BJ (cell line): ENCODE data around the gene CYP46A1. TPM values are rescaled to one million over a fixed set of nuclear protein-coding genes. Genes with fewer than 3 reads are reported as not detected.

Experiments
- CTCF ChIA-PET: fragments of 350-600 bp; formaldehyde crosslinking; extraction: SDS; loops from one replicate; lab custom pipeline; 2021; ENCODE audit warnings: antibody characterized with exemption, inconsistent platforms; lab: Yijun Ruan, JAX
- POLR2A ChIA-PET: fragments of 300-600 bp; sonication (Branson Sonifier 250); formaldehyde crosslinking; extraction: SDS; loops from one replicate; lab custom pipeline; 2021; ENCODE audit warnings: antibody characterized with exemption; lab: Charles Lee
- DNase-seq: peaks from one replicate; pipeline ENCODE4 v3.0.0-alpha.2; 2011; ENCODE audit warnings: low read depth
- H3K27me3 ChIP-seq: 2 replicates; pipeline ENCODE4 v1.6.0; 2011; ENCODE audit warnings: low read length; ENCODE audit not compliant: control insufficient read depth, insufficient read depth
- H3K36me3 ChIP-seq: 2 replicates; pipeline ENCODE4 v1.5.1; 2011; ENCODE audit warnings: low read length; ENCODE audit not compliant: control insufficient read depth, insufficient read depth
- H3K4me3 ChIP-seq: 2 replicates; pipeline ENCODE4 v1.5.1; 2011; ENCODE audit warnings: low read depth, mild to moderate bottlenecking, control low read depth, low read length
- polyA plus RNA-seq: library from polyadenylated mRNA; depleted of rRNA; stranded (reverse); fragments of >200 nt; gene quantifications from 2 replicates; pipeline ENCODE4 v1.2.3, GENCODE V29; 2011
- TF ChIP-seq, protein P1 (sequence below): IDR thresholded peaks from 2 replicates; pipeline ENCODE4 v1.5.1; 2011; ENCODE audit warnings: low read depth, mild to moderate bottlenecking, control low read depth, inconsistent platforms, low read length, moderate library complexity; ENCODE audit not compliant: insufficient read depth

The CYP46A1 gene
- polyA plus RNA-seq, 1 experiment, result 0.06 TPM

GRCh38 chr14:99675382-99675835 is 8.7 kb upstream of the CYP46A1 start:
- no peak overlapping the region for H3K4me3 ChIP-seq
- POLR2A ChIA-PET, result no interaction called here
- DNase-seq, result no peak
- no peaks in the 10 kb centered on the region; the same call in 1 of the 2 replicates for H3K27me3 ChIP-seq
- TF ChIP-seq, protein P1, sequence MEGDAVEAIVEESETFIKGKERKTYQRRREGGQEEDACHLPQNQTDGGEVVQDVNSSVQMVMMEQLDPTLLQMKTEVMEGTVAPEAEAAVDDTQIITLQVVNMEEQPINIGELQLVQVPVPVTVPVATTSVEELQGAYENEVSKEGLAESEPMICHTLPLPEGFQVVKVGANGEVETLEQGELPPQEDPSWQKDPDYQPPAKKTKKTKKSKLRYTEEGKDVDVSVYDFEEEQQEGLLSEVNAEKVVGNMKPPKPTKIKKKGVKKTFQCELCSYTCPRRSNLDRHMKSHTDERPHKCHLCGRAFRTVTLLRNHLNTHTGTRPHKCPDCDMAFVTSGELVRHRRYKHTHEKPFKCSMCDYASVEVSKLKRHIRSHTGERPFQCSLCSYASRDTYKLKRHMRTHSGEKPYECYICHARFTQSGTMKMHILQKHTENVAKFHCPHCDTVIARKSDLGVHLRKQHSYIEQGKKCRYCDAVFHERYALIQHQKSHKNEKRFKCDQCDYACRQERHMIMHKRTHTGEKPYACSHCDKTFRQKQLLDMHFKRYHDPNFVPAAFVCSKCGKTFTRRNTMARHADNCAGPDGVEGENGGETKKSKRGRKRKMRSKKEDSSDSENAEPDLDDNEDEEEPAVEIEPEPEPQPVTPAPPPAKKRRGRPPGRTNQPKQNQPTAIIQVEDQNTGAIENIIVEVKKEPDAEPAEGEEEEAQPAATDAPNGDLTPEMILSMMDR, result no peak
- H3K36me3 ChIP-seq, result no peaks in the 10 kb centered on the region
- CTCF ChIA-PET, result no interaction called here

- no peaks in the 10 kb centered on the region; the same call in 1 of the 2 replicates for H3K27me3 ChIP-seq
- no peaks in the 10 kb centered on the region for H3K36me3 ChIP-seq
- no peak for DNase-seq
- ChIA-PET POLR2A (no interaction called here), CTCF (interaction anchor here (2.0 kb wide), 1 partner anchor 209 kb away, joined by 5 read pairs; no protein-coding TSS in a partner anchor)
- TF ChIP-seq, protein P1, result no peak
- no peak overlapping the region for H3K4me3 ChIP-seq
Measured at GRCh38 chr14:99675951-99676350, 8.1 kb upstream of the CYP46A1 start.

DNA sequence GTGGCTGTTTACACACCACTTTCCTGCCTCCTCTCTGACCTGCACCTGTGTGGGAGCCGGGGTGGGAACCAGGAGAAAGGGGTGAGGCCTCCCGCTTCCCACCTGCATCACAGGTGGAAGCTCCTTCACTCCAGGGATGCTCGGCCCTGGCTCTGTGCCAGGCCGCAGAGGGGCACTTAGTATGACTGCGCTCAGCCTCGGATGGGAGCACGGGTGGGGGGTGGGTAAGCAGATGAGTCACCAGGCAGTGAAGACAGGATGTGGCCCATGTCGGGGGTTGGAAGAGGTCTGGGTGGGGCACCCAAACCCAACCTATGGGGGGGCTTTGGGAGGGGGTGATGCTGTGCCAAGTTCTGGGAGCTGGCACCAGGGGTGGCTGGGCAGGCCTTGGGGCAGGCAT is 7.4 kb upstream of the CYP46A1 start:
- TF ChIP-seq, protein P1, result no peak
- no peak for DNase-seq

GRCh38 chr14:99677231-99678140 is 6.6 kb upstream of the CYP46A1 start:
- POLR2A ChIA-PET, result no interaction called here
- TF ChIP-seq, protein P1, result no peak
- Histone ChIP-seq H3K36me3 (no peaks in the 10 kb centered on the region), H3K4me3 (no peak overlapping the region), H3K27me3 (peaks cover 1% of the 10 kb centered on the region)
- CTCF ChIA-PET, result interaction anchor here (0.8 to 2.0 kb wide), 7 partner anchors 16 to 269 kb away, joined by 3 to 5 read pairs (median 4); no protein-coding TSS in a partner anchor
- DNase-seq, result no peak

More for the DNA sequence above, 7.4 kb upstream of the CYP46A1 start:
- no peaks in the 10 kb centered on the region for H3K36me3 ChIP-seq
- no peak overlapping the region for H3K4me3 ChIP-seq
- POLR2A ChIA-PET, result no interaction called here
- CTCF ChIA-PET, result interaction anchor here (1.0 to 2.0 kb wide), 4 partner anchors 203 to 270 kb away, joined by 3 to 5 read pairs (median 4); no protein-coding TSS in a partner anchor
- H3K27me3 ChIP-seq, result peaks cover 1% of the 10 kb centered on the region

DNA sequence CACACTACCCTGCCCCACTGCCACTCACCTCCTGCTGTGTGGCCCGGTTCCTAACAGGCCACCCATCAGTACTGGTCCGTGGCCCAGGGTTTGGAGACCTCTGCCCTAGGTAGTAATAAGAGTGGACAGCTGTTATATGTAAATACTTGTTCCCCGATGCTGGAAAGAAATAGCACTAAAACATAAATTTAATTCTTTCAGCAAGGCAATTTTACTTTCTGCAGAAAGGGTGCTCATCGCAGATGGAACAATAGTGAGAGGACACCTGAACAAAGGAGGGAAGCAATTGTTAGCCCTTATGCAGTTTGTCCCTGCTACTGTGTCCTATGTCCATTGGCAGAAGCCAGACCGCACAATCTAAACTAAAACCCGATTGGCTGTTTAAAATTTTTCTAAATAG is 5.9 kb upstream of the CYP46A1 start:
- Histone ChIP-seq H3K4me3 (no peak overlapping the region), H3K27me3 (peaks cover 1% of the 10 kb centered on the region), H3K36me3 (no peaks in the 10 kb centered on the region)
- DNase-seq, result no peak
- CTCF ChIA-PET, result interaction anchor here (1.1 to 5.4 kb wide), 5 partner anchors 9 to 221 kb away, joined by 4 to 22 read pairs (median 4); no protein-coding TSS in a partner anchor
- POLR2A ChIA-PET, result no interaction called here
- TF ChIP-seq, protein P1, result no peak
